Heart right ventricle (tissue), 16 donors: ENCODE measurements around the gene LTF. TPM values are rescaled to one million over a fixed set of nuclear protein-coding genes. Genes with fewer than 3 reads are reported as not detected.
A peak's percentile ranks its signal among the peaks of the same experiment; 100 is the strongest.

Experiments used
- ATAC-seq, 8 donors: fragments of 200-7000 bp; cut with Tn5 transposase; one replicate each; pipeline ENCODE4 v1.9.1; 2020; ENCODE audit warnings: mild to moderate bottlenecking in 8 of 8, moderate library complexity in 8 of 8, moderate number of reproducible peaks in 1 of 8
- DNase-seq, 2 donors: peaks; one replicate each; pipeline ENCODE4 v3.0.0-alpha.2; 2020
- H3K27ac ChIP-seq, 10 donors: fragments of 200-600 bp; sonication (generic) in 2 of 10; one replicate each; pipeline versions ENCODE4 v1.5.0 to v1.8.0; 2020 to 2022; ENCODE audit warnings: mild to moderate bottlenecking in 3 of 10
- H3K27me3 ChIP-seq, 7 donors: fragments of 200-600 bp; one replicate each; pipeline ENCODE4 v1.8.0; 2021 to 2022; ENCODE audit warnings: mild to moderate bottlenecking in 2 of 7
- H3K36me3 ChIP-seq, 9 donors: fragments of 200-600 bp; sonication (generic) in 1 of 9; one replicate each; pipeline versions ENCODE4 v1.5.0 to v1.8.0; 2020 to 2022; ENCODE audit warnings: mild to moderate bottlenecking in 2 of 9
- H3K4me1 ChIP-seq, 9 donors: fragments of 200-600 bp; sonication (generic) in 1 of 9; one replicate each; pipeline versions ENCODE4 v1.5.0 to v1.8.0; 2020 to 2022; ENCODE audit warnings: mild to moderate bottlenecking in 4 of 9
- H3K4me3 ChIP-seq, 10 donors: fragments of 200-600 bp; sonication (generic) in 2 of 10; one replicate each; pipeline versions ENCODE4 v1.5.0 to v1.8.0; 2020 to 2022; ENCODE audit warnings: mild to moderate bottlenecking in 7 of 10, moderate library complexity in 2 of 10
- H3K9me3 ChIP-seq, 11 donors: fragments of 200-600 bp in 10 of 11; sonication (generic) in 2 of 11; one replicate each; pipeline versions ENCODE4 v1.5.0 to v1.8.0; 2013 to 2022; ENCODE audit warnings: mild to moderate bottlenecking in 2 of 11, control low read depth in 1 of 11, moderate library complexity in 1 of 11
- CTCF ChIP-seq, 9 donors: fragments of 200-600 bp; sonication (generic) in 2 of 9; IDR thresholded peaks; one replicate each; pipeline versions ENCODE4 v1.5.0 to v1.8.0; 2021 to 2022; ENCODE audit warnings: antibody characterized with exemption in 9 of 9, mild to moderate bottlenecking in 5 of 9, moderate library complexity in 1 of 9
- WGBS, 2 donors: extraction: QIAGEN DNeasy Blood & Tissue Kit; methylation state at CpG; one replicate each; pipeline ENCODE4 v1.1.7; 2013; ENCODE audit warnings: inconsistent platforms in 1 of 2; 5-methylcytosine and 5-hydroxymethylcytosine counted together
- intact Hi-C, 10 donors: fragments of 100-400 bp; cut with DNase I; formaldehyde crosslinking; loops; one replicate each; pipeline versions ENCODE4 v1.11.1 to v1.14.2; 2022
- long read RNA-seq, 3 donors: library from polyadenylated mRNA; unstranded; transcript quantifications; one replicate each; pipeline ENCODE4 v2.0.0, GENCODE V29; 2020 to 2021
- polyA plus RNA-seq, 2 donors: library from polyadenylated mRNA; stranded (reverse); fragments of 200-250 nt; gene quantifications; one replicate each; pipeline ENCODE4 v1.2.3, GENCODE V29; 2013
- total RNA-seq, 10 donors: library from RNA; stranded (reverse); fragmentation: NEBNext Ultra II Directional in 3 of 10; extraction: Animal tissue kit (Norgen Biotek cat#: 25700) in 3 of 10; gene quantifications; one replicate each; pipeline versions ENCODE4 v1.2.1 to v1.2.4, GENCODE V29; 2021 to 2023
- donor health status: Arrhythmogenic right ventricular cardiomyopathy.
- donor health status: ischemic (EF 13 %, LVEDD 7.1; RV severe dilation, severe dysfunction).
- donor health status: healthy with polysubstance abuse.
- donor health status: DM: no; HTN: yes; CAD: no.
- donor health status: DM: no; HTN: no; CAD: no.
- donor health status: ischemic (EF 25% LVEDD 6.9; RV normal size, moderate dysfunction).
- donor health status: ischemic (EF 25% LVEDD 5.7; RV mildly dilated, moderate dysfunction).
- donor health status: healthy.
- donor health status: DM: yes; HTN: yes; CAD: no.
- donor health status: Ischemic cardiomyopathy.
- donor health status: ischemic (EF 35%, LVEDD 5.7; RV mildly dilated, moderate dysfunction).
- donor health status: nonischemic (EF 11% LVEDD 7.7; RV severe dilation, severe dysfunction).
- donor health status: DM: yes; HTN: yes; CAD: no.
- donor health status: PGD.
- donor health status: ischemic (EF 29% LVEDD 5.4; RV normal size, mild dysfunction).
- donor health status: nonischemic (EF 23%, LVEDD 6.1; RV moderate dilation, normal function).

Gene LTF
- total RNA-seq: 1 to 10 TPM; 1.7 to 7.7 (median 3.1) TPM
- 1 to 10 TPM; 2.6 to 3.0 TPM for polyA plus RNA-seq
- long read RNA-seq, donor 1, partial matches to known transcripts: 0 of 5 reads
- long read RNA-seq, donor 1, other reads (novel, unspliced or antisense): 1 of 5 reads
- long read RNA-seq, donor 2, transcript LTF-203 (17 exons, 2,494 nt): major isoform, 9 of 11 reads
- long read RNA-seq, donor 2, partial matches to known transcripts: 1 of 11 reads
- long read RNA-seq, donor 2, other reads (novel, unspliced or antisense): 1 of 11 reads
- long read RNA-seq, donor 3, transcript LTF-203 (17 exons, 2,494 nt): major isoform, 5 of 12 reads
- long read RNA-seq, donor 3, partial matches to known transcripts: 3 of 12 reads
- long read RNA-seq, donor 3, other reads (novel, unspliced or antisense): 4 of 12 reads

GRCh38 chr3:46464326-46465195 is at the start of gene LTF:
Gene LTF, minus strand, starts transcription at chr3:46464905. Its CDS starts 38 bp downstream, at chr3:46464867.
- ATAC-seq (no peak), DNase-seq (no peak)
- TF ChIP-seq CTCF (IDR thresholded peaks at IDR 0.05): no peak
- Histone ChIP-seq H3K4me3 (peak within 1 kb of the TSS in 6 of 10 donors; percentile 7 to 50 (median 44)), H3K9me3 (no peaks in the 10 kb centered on the region), H3K4me1 (peaks cover 0 to 67% (median 35%) of the 10 kb centered on the region in 9 donors), H3K27me3 (peaks cover 0 to 37% (median 16%) of the 10 kb centered on the region in 7 donors), H3K36me3 (no peaks in the 10 kb centered on the region), H3K27ac (peak within 1 kb of the TSS in 8 of 10 donors; percentile 64 to 86 (median 73))
- WGBS, 2 donors: 27 to 31% methylated on average over 44 of the region's 44 CpGs
- intact Hi-C loops: no loop called here

- Histone ChIP-seq H3K4me1 (no peaks in the 10 kb centered on the region), H3K27ac (no peak overlapping the region), H3K36me3 (peaks cover 0 to 31% (median 0%) of the 10 kb centered on the region in 9 donors), H3K27me3 (no peaks in the 10 kb centered on the region), H3K9me3 (no peaks in the 10 kb centered on the region), H3K4me3 (no peak overlapping the region)
- TF ChIP-seq CTCF (IDR thresholded peaks at IDR 0.05): no peak
- intact Hi-C loops: no loop called here
- DNase-seq (no peak), ATAC-seq (no peak)
- 80 to 81% methylated on average over 2 of the region's 2 CpGs for WGBS, 2 donors
These were observed 47.6 kb upstream of the LTF start for GRCh38 chr3:46512191-46512749.

GRCh38 chr3:46509661-46510187 is 45.0 kb upstream of the LTF start:
- ATAC-seq: no peak

More at GRCh38 chr3:46509661-46510187, 45.0 kb upstream of the LTF start:
- Histone ChIP-seq H3K9me3 (no peaks in the 10 kb centered on the region), H3K4me3 (no peak overlapping the region), H3K36me3 (peaks cover 0 to 20% (median 0%) of the 10 kb centered on the region in 9 donors), H3K27me3 (no peaks in the 10 kb centered on the region), H3K27ac (no peak overlapping the region), H3K4me1 (no peaks in the 10 kb centered on the region)
- TF ChIP-seq CTCF (IDR thresholded peaks at IDR 0.05): no peak
- intact Hi-C loops: no loop called here
- no peak for DNase-seq
- 71% methylated on average over 4 of the region's 4 CpGs for WGBS, 2 donors
